SJCRH30 (cell line): ENCODE results near the gene MPC2. TPM values are rescaled to one million over a fixed set of nuclear protein-coding genes. Genes with fewer than 3 reads are reported as not detected.
"Not testable (repeated sequence)": the region's sequence is repeated elsewhere in the genome, so short reads cannot be mapped to it uniquely, and the experiment has no call there.

ENCODE experiments used
- DNase-seq, 2 experiments: peaks; one replicate each; pipeline ENCODE4 v3.0.0-alpha.2; 2015 to 2020
- H3K27ac ChIP-seq: fragments of 250-450 bp; sonication (Bioruptor Pico); 2 replicates; pipeline ENCODE4 v1.5.1; 2020; ENCODE audit warnings: mild to moderate bottlenecking, moderate library complexity
- H3K27me3 ChIP-seq: fragments of 250-450 bp; sonication (Bioruptor Pico); 2 replicates; pipeline ENCODE4 v1.5.1; 2020; ENCODE audit warnings: mild to moderate bottlenecking, moderate library complexity
- H3K36me3 ChIP-seq: fragments of 250-450 bp; sonication (Bioruptor Pico); 2 replicates; pipeline ENCODE4 v1.5.1; 2020; ENCODE audit warnings: mild to moderate bottlenecking, moderate library complexity
- H3K4me1 ChIP-seq: fragments of 250-450 bp; sonication (Bioruptor Pico); 2 replicates; pipeline ENCODE4 v1.5.1; 2020; ENCODE audit warnings: mild to moderate bottlenecking, moderate library complexity
- H3K4me3 ChIP-seq: fragments of 250-450 bp; sonication (Bioruptor Pico); 2 replicates; pipeline ENCODE4 v1.5.1; 2020; ENCODE audit warnings: mild to moderate bottlenecking, moderate library complexity
- H3K9me3 ChIP-seq: fragments of 250-450 bp; sonication (Bioruptor Pico); replicated peaks from 2 replicates; pipeline ENCODE4 v1.5.1; 2020; ENCODE audit warnings: mild to moderate bottlenecking, moderate library complexity
- total RNA-seq: library from RNA; depleted of rRNA; stranded (reverse); fragments of >200 nt; shearing (Covaris generic); gene quantifications from 2 replicates; pipeline ENCODE4 v1.2.3, GENCODE V29; 2014

MPC2 gene
- total RNA-seq, 1 experiment from 2014 or later = 41.2 TPM

DNA sequence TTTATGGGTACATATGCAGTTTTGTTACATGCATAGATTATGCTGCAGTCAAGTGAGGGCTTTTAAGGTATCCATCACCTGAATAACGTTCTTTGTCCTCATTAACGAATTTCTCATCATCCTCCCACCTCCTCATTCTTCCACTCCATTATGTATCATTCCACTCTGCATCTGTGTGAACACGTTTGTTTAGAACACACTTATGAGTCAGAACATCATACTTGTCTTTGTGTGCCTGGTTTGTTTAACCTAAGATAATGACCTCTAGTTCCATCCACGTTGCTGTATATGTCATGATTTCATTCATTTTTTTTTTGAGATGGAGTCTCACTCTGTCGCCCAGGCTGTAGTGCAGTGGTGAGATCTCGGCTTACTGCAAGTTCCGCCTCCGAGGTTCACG is 6.7 kb upstream of the MPC2 start:
- Histone ChIP-seq H3K4me3 (no peak overlapping the region), H3K27ac (no peak overlapping the region), H3K4me1 (no peaks in the 10 kb centered on the region; the same call in 1 of the 2 replicates), H3K9me3 (no peaks in the 10 kb centered on the region), H3K36me3 (no peaks in the 10 kb centered on the region), H3K27me3 (no peaks in the 10 kb centered on the region)
- DNase-seq = no peak

DNA sequence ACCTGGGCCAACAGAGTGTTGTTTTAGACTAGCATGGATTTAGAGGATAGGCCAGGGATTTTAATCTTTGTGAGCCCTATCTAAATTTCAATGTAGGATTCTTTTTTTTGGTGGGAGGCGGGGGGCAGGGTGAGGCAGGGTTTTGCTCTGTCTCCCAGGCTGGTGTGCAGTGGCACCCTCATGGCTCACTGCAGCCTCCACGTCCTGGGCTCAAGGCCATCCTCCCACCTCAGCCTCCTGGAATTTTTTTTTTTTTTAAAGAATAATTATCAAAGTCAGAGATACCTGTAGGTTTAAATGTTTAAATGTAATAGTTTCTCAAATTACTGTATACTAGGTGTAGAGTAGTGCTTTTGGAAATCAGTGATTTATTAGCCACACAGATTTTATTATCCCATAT is 3.4 kb upstream of the MPC2 start:
- Histone ChIP-seq H3K36me3 (no peaks in the 10 kb centered on the region), H3K27ac (no peak overlapping the region), H3K4me3 (no peak overlapping the region), H3K9me3 (no peaks in the 10 kb centered on the region), H3K27me3 (no peaks in the 10 kb centered on the region), H3K4me1 (no peaks in the 10 kb centered on the region; the same call in 1 of the 2 replicates)
- no peak for DNase-seq

DNA sequence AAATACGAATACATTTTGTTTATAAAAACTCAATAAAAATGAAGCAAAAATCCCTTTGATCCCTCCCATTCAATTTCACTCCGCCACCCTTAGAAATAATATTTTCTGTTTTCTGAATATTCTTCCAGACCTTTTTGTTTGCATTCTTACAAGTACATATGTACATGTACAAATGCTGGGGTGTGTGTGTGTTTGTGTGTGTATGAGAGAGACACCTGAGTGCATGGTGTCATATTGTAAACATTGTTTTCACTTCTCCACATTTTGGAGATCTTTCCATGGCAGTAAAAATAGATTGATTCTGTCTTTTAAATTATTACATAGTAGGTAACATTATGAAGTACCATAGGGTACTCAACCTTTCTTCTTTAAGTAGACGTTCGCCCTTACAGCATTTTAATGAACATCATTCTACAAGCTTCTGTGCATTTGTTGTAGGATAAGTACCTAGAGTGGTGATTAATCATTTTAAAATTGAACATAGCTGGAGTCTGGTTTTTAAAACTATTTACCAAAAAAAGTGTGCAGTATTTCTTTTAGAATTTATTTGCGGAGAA is 1.3 kb upstream of the MPC2 start:
- no peak for DNase-seq
- peak overlapping the region; percentile 97; the same call in 1 of the 2 replicates for H3K27ac ChIP-seq
- peak overlapping the region; percentile 71 for H3K4me3 ChIP-seq

GRCh38 chr1:167937709-167938010 is 788 bp upstream of the MPC2 start:
- H3K27ac ChIP-seq = peak overlapping the region; percentile 97

More for the DNA sequence above, 1.3 kb upstream of the MPC2 start:
- Histone ChIP-seq H3K4me1 (no peaks in the 10 kb centered on the region; the same call in 1 of the 2 replicates), H3K9me3 (no peaks in the 10 kb centered on the region), H3K36me3 (no peaks in the 10 kb centered on the region), H3K27me3 (no peaks in the 10 kb centered on the region)

DNA sequence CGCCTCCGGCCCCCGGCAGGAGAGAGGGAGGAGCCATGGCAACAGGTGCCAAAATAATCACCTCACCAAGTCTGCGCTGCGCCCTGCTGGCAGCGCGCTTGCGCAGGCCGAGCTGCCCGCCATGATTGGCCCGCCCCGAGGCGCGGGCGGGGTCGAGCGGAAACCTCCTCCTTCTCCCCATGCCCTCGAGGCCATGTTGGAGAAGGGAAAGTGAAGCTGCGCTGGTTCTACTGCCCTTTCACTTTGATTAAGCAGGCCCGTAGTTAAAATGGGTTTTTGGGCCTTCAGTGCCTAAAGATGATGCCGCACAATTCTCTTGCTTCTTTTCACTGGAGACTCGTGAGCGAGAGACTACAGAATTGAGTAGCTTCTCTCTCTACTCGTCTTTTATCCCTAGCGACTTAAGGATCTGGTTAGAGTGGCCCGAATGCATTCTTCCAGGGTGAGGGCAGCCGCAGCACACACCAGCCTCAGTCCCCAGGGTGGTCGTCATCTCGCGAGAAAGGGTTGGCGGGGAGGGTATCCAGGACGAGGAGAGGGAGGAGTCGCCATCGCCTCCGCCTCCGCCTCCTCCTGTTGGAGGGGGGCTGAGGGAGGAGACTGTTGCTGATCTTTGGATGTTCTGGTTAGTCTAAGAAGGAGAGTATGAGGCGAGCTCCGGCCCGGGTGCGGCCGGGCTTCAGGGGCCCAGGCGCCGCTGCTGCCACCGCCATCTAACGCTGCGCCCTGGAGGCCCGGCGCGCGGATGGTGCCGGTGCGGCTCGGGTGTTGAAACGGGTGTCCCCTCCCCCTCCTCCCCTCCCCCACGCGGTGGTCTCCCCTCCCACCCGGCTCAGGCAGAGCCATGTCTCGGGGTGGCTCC is 573 bp downstream of the MPC2 start, which contains the start of gene DCAF6:
Gene DCAF6 (plus strand): TSS at position 616 of the 862 bp plus-strand sequence. CDS start 229 bp downstream, at position 845.
- DNase-seq = peak; percentile 97
- Histone ChIP-seq H3K36me3 (no peaks in the 10 kb centered on the region), H3K9me3 (no peaks in the 10 kb centered on the region), H3K27ac (peak within 1 kb of the TSS; percentile 97), H3K4me3 (peak within 1 kb of the TSS; percentile 71), H3K4me1 (no peaks in the 10 kb centered on the region; the same call in 1 of the 2 replicates), H3K27me3 (no peaks in the 10 kb centered on the region)

More at GRCh38 chr1:167937709-167938010, 788 bp upstream of the MPC2 start:
- Histone ChIP-seq H3K27me3 (no peaks in the 10 kb centered on the region), H3K36me3 (no peaks in the 10 kb centered on the region), H3K4me1 (no peaks in the 10 kb centered on the region; the same call in 1 of the 2 replicates), H3K9me3 (no peaks in the 10 kb centered on the region), H3K4me3 (peak overlapping the region; percentile 71)
- no peak for DNase-seq

GRCh38 chr1:167935216-167936067 is 1.4 kb downstream of the MPC2 start:
- Histone ChIP-seq H3K36me3 (no peaks in the 10 kb centered on the region), H3K27ac (peak overlapping the region; percentile 97), H3K4me1 (no peaks in the 10 kb centered on the region; the same call in 1 of the 2 replicates), H3K9me3 (no peaks in the 10 kb centered on the region), H3K4me3 (peak overlapping the region; percentile 71), H3K27me3 (no peaks in the 10 kb centered on the region)
- DNase-seq = peak; percentile 22 to 59

DNA sequence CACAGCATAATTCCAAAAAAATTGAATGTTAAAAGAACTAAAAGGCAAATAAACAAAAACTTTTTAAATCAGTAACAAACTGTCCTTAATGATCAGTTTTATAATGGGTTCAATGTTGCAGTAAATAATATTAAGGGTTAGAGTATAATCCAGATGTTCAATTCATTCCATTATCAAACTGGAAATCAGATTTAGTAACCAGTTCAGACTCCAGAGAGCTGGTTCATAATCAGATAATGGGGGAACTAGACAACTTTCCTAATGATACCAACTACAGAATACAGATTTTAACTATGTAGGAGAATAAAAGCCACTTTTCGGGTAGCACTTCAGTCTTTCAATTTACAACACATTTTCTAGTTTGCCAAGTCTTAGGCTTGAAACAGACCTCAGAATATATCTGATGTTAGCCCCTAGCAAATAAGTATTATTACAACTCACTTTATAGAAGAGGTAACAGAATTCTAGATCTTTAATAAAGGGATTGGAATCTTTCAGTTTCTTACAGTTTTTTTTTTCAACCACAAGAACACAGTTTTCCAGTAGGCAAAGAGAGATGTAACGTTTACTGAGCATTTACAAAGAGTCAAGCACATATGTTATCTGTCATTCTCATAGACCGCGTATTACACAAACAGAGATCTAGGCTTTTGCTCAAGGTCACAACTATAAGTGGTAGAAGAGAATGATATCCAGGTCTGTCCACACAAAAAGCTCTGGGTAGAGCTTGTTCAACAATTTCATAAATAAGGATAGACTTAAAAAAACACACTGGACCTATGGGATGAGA is 2.3 kb downstream of the MPC2 start:
- H3K36me3 ChIP-seq = no peaks in the 10 kb centered on the region
- no peaks in the 10 kb centered on the region for H3K27me3 ChIP-seq
- DNase-seq = no peak
- peak overlapping the region; percentile 71 for H3K4me3 ChIP-seq
- H3K27ac ChIP-seq = peak overlapping the region; percentile 97
- no peaks in the 10 kb centered on the region for H3K9me3 ChIP-seq
- no peaks in the 10 kb centered on the region; the same call in 1 of the 2 replicates for H3K4me1 ChIP-seq

DNA sequence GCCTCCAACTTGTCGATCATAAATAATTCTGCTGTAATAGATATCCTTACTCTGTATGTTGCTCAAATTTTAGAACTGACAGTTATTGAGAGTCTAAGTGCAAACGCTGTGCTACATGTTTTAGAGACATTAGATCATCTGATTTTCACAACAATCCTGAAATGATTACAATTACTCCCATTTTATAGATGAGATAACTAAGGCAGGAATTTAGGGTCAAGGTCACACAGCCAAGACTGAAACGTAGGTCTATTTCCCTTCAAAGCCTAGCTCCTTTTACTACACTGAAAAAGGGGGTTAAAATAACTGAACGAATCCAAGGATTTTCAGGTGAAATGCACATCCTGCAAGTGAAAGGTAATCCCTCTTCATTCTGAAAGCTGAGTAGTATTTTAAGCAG is 3.1 kb downstream of the MPC2 start:
- Histone ChIP-seq H3K9me3 (no peaks in the 10 kb centered on the region), H3K27me3 (no peaks in the 10 kb centered on the region), H3K27ac (no peak overlapping the region), H3K4me3 (no peak overlapping the region), H3K4me1 (no peaks in the 10 kb centered on the region; the same call in 1 of the 2 replicates), H3K36me3 (no peaks in the 10 kb centered on the region)
- DNase-seq = no peak

DNA sequence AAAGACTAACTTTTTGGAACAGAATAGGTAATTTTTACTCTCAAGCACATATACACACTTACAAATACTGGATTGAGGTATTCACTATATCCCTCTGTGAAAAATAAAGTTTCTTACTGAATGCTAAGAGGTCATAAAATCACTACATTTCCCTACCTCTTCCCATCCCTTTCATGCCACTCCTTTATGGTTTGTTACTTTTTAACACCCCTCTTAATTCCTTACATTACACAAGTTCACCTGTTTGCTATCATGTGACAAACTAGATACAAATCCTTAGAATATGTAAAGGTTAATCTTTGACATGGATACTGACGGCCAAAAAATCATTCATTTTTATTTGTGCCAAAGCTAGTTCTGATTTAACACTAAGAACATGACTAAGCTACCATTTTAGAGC is 7.1 kb downstream of the MPC2 start:
- Histone ChIP-seq H3K27ac (no peak overlapping the region), H3K4me1 (no peaks in the 10 kb centered on the region), H3K4me3 (no peak overlapping the region), H3K27me3 (no peaks in the 10 kb centered on the region), H3K9me3 (no peaks in the 10 kb centered on the region), H3K36me3 (no peaks in the 10 kb centered on the region)
- DNase-seq = no peak

DNA sequence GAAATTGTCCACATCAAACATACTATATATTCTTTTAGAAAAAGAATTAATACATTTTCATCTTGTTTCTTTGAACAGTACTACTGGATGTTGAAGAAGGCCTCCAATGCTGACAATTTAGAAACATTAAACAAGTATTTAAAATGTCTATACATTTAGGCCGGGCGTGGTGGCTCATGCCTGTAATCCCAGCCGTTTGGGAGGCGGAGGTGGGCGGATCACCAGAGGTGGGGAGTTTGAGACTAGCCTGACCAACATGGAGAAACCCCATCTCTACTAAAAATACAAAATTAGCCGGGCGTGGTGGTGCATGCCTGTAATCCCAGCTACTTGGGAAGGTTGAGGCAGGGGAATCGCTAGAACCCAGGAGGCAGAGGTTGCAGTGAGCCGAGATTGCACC is 8.0 kb downstream of the MPC2 start:
- not testable (repeated sequence) for H3K4me1 ChIP-seq, H3K4me3 ChIP-seq, H3K36me3 ChIP-seq, H3K27ac ChIP-seq, H3K9me3 ChIP-seq, DNase-seq, H3K27me3 ChIP-seq

DNA sequence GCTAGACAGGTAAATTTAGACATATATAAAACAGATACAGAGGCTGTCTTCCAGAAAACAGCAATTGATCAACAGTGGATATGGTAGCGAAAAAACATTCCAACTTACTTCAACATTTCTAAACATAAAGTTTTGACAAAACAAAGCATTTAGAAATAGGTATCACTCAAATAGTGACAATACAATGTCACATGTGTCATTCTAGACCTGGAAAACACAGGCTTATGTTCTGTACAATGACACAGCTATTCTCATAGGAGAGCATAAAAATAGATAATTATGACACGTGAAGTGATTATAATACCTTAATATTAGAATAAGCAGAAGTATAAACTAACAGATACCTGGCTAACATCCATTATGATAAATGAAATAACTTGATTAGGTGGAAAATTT is 8.4 kb downstream of the MPC2 start:
- no peaks in the 10 kb centered on the region for H3K9me3 ChIP-seq
- no peaks in the 10 kb centered on the region for H3K27me3 ChIP-seq
- no peak for DNase-seq
- H3K4me3 ChIP-seq = no peak overlapping the region
- no peaks in the 10 kb centered on the region for H3K4me1 ChIP-seq
- no peaks in the 10 kb centered on the region for H3K36me3 ChIP-seq
- no peak overlapping the region for H3K27ac ChIP-seq

DNA sequence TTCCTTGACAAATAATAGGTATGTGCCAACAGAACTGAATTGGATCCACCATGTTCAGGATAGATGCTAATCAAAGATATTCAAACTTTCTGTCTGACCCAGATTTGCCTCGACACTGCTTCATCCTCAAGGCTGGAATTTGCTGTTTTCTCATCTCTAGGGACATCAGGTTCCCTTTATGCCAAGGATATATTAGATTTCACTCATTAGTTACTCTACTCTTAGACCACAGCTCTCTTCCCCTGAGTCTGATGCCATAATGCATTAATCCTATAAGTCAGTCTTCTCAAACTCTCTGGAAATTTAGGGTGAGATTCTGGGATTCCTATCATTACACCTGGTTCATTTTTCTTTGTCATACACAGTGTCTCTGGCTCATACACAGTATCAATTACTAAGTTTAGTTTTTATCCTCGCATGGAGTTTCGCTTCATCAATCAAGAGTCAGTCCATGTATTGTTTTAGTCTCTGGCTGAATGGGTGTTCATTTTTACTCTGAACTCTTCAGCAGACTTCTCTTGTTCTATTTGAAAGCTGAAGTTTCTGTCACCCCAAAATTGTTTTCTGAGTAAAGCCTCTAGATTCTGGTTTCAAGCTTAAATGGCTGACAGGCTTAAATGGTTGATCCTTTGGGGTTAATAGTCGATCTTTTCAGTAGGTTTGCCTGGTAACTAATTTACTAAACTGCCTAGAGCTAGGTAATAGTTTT is 9.7 kb downstream of the MPC2 start:
- no peak for DNase-seq
- Histone ChIP-seq H3K4me3 (no peak overlapping the region), H3K4me1 (no peaks in the 10 kb centered on the region), H3K27ac (no peak overlapping the region), H3K36me3 (0 out of 2 replicates have a peak, but pooled peaks cover 3% of the 10 kb centered on the region), H3K27me3 (no peaks in the 10 kb centered on the region), H3K9me3 (no peaks in the 10 kb centered on the region)

- no peaks in the 10 kb centered on the region for H3K27me3 ChIP-seq
- H3K9me3 ChIP-seq = no peaks in the 10 kb centered on the region
- no peak for DNase-seq
- H3K4me1 ChIP-seq = no peaks in the 10 kb centered on the region
- no peak overlapping the region for H3K4me3 ChIP-seq
- no peak overlapping the region for H3K27ac ChIP-seq
- 0 out of 2 replicates have a peak, but pooled peaks cover 3% of the 10 kb centered on the region for H3K36me3 ChIP-seq
Observed at GRCh38 chr1:167926486-167926997, 10.3 kb downstream of the MPC2 start.
